GM12892 (cell line): Measurements from ENCODE around the gene PRSS27.

Experiments used
- DNase-seq: peaks from one replicate; pipeline ENCODE4 v3.0.0; 2011; ENCODE audit not compliant: insufficient read length
- FAIRE-seq: peaks from 2 replicates; lab custom pipeline; 2011; peaks lifted over from hg19 to GRCh38; lab: Jason Lieb, UNC
- POLR2A ChIP-seq: IDR thresholded peaks from 2 replicates; pipeline ENCODE4 v1.6.1; 2011; ENCODE audit warnings: low read depth, low read length, control low read depth
- POLR2AphosphoS5 ChIP-seq: IDR thresholded peaks from 2 replicates; pipeline ENCODE4 v1.6.1; 2011; ENCODE audit warnings: low read depth, low read length, control low read depth
- TAF1 ChIP-seq: IDR thresholded peaks from 2 replicates; pipeline ENCODE4 v1.6.1; 2011; ENCODE audit warnings: low read depth, mild to moderate bottlenecking, control low read depth, low read length, borderline replicate concordance

PRSS27 gene

DNA sequence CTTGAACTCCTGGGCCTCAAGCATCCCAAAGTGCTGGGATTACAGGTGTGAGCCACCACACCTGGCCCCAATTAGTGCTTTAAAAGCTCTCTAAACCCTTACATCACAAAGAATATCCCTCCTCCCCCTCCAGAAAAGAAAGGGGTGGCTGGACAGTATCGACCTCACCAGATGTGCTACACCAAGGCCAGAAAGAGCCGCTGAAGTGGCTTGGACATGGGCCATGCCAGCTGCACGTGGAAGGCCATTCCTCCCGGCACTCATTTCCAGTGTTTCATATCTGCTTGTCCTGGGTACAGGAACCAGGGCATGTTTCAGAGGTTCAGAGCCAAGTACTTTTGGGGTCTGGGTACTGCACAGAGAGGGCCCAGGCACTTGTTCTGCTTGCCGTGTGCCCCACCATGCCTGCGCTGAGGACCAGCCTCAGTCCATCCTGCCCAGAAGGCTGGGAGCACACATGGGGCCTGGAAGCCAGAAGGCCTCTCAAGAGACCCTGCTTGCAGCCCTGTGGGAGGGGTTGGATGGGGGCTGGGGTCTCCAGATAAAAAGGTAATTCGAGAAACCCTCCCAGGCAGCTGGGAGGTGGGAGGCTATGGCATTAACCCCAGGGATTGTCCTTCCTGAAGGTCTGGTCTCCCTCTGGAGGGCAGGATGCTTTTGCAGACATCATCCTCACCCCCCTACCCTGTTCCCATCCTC lies 28.9 kb upstream of the PRSS27 start:
- no peak for DNase-seq

DNA sequence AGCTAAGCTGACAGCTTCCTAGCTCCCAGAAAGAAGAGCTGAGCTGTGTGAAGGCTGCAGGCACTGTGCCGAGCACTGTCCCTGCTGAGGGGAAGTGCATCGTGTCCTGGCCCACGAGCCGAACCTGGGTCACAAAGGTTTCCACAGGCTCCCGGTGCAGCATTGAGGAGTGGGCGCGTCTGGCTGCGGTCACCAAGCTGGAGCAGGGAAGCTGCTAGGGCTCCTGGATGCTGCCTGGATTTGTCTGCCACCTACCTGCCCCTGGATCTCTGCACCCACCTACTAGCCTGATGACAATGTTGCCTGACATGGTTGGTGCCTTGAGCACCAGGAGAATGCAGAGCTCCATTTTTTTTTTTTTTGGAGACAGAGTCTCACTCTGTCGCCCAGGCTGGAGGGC lies 25.9 kb upstream of the PRSS27 start:
- TF ChIP-seq POLR2AphosphoS5: no peak
- no peak for TF ChIP-seq TAF1
- TF ChIP-seq POLR2A: no peak
- DNase-seq: no peak
- FAIRE-seq: no peak

More for the DNA sequence above, 28.9 kb upstream of the PRSS27 start:
- no peak for TF ChIP-seq POLR2A
- no peak for TF ChIP-seq POLR2AphosphoS5
- no peak for FAIRE-seq

DNA sequence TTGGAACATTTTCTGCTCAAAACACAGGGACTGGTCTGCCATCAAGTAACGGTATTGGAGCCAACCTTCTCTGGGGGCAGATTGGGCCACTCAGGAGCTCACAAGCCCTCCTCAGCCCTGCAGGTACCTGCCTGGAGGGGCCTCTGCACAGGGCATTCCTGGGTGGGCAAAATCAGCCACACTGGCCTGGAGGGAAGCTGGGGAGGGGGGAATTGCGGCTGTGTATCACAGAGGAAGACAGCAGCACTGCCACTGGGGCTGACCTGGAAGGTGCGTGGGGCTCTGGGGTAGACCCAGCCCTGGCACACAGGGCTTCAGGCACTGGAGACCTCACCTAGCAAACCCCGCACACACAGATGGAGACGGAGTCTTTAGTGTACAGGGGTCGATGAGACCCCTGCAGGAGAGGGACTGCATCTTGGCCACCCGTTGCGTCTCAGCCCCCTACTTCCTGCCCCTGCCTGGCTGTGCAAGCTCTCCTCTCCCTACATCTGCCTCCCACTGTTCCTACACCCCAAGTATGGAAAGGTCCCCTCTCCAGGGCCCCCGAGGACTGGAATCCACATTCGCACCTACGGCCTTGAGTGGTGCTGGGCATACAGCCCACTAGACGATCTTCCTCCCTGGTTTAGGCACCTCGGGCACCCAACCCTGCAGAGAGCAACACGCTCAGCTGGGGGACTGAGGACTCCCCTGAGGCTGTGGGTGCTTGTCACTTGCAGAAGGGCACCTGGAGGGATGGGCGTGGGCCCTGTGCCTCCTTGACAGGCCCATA lies 25.3 kb upstream of the PRSS27 start:
- FAIRE-seq (no peak), DNase-seq (no peak)
- no peak for TF ChIP-seq TAF1
- TF ChIP-seq POLR2AphosphoS5: no peak
- no peak for TF ChIP-seq POLR2A

DNA sequence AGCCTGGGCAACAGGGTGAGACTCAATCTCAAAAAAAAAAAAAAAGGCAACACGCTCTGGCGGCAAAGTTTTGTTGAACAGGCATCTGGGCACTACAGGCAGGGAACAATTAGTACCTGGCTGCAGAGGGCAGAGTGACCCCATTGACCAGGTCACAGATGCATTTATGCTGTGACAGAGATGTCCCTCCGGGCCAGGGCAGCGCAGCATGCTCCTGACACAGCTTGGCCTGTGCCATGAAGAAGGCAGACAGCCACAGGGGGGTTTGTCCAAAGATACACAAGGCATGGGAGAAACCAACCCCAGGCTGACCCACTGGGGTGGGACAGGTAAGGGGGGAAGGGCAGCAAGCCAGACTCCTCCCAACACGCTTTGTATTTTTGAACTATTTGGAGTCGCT lies 24.7 kb upstream of the PRSS27 start:
- no peak for FAIRE-seq
- TF ChIP-seq TAF1: no peak
- no peak for TF ChIP-seq POLR2AphosphoS5
- TF ChIP-seq POLR2A: no peak

DNA sequence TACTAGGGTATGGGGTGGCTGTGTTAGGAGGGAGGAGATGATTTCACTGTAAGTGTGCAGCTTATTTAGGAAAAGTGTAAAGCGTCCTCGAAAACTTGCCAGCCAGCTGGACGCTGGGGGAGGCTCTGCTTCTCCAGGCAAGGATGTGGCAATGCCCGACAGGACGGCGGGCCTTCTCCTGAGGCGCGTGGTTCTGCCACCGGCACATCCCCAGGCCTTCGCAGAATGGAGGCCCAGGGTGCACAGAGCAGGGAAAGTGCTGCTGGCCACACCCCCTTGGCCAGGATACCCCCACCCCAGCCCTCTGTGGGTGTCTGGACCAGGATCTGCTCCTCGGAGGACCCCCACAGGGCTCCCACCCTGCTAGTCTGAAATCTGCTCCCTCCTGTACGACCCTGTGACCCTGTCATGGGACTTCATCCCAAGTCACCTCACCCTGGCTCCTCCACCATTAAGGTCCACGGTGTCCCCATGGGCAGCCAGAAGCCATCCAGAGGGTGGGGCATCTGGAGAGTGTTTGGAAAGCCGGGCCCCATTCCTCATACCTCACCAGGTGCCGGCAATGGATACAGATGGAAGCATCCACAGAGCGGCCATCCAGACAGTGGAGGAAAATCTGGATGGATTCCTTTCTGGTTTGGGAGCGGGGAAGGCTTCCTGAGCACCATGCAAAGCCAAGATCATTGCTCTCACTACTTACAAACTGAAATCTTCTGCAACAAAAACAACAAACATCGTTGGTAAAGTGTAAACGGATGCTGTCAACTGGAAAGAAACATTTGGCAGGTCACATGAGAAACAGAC lies 23.2 kb upstream of the PRSS27 start:
- FAIRE-seq: no peak

More for the DNA sequence above, 24.7 kb upstream of the PRSS27 start:
- no peak for DNase-seq

DNA sequence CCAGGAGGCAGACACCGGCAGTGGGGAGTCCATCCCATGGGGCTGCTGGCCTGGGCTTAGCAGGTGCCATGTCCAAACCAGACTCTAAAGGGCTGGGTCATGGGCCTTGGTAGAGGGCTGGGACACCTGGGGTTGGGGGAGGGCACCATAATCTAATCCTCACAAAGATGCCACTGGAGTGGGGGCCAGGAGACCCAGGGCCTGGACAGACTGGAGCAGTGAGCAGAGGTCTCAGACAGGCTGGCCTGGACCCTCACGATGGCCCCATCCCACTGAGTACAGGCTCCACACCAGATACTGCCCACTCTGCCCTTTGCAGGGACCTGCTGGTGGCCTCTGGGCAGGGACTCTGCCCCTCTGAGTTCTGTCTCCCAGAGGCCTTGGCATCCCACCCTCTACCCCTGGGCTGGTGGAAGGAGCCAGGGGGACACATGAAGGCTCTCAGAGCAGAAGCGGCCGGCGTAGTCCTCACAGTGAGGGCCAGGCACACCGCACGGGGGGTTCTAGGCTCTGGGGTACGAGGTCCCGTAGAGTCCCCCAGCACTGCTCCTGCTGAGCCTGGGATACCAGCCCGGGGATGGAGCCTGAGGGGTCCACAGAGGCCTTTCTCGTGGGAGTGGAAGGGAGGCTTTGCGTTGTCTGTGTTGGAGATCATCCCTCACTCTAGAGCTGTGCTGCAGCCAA lies 22.4 kb upstream of the PRSS27 start:
- no peak for DNase-seq
- no peak for TF ChIP-seq POLR2A
- FAIRE-seq: no peak

More for the DNA sequence above, 23.2 kb upstream of the PRSS27 start:
- no peak for TF ChIP-seq POLR2A
- TF ChIP-seq TAF1: no peak
- no peak for TF ChIP-seq POLR2AphosphoS5
- DNase-seq: no peak

DNA sequence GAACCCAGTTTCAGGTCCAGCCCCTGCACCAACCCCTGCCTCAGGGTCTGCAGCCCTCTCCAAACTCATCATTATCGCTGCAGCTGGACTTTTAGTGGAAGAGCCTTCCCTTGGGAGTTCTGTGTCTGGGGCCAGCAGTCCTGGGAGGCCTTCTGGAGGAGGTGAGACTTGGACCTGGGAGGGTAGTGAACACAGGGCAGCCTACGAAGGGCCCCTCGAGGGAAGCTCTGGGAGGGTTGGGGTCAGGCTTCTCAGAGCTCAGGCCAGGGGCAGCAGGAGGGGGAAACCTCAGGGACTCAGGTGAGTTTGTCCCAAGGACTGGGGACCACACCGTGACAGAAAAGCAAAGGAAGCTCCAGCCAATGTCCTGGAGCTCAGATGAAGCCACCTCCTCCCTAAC lies 21.1 kb upstream of the PRSS27 start:
- FAIRE-seq (no peak), DNase-seq (no peak)
- no peak for TF ChIP-seq POLR2AphosphoS5
- TF ChIP-seq TAF1: no peak
- no peak for TF ChIP-seq POLR2A

DNA sequence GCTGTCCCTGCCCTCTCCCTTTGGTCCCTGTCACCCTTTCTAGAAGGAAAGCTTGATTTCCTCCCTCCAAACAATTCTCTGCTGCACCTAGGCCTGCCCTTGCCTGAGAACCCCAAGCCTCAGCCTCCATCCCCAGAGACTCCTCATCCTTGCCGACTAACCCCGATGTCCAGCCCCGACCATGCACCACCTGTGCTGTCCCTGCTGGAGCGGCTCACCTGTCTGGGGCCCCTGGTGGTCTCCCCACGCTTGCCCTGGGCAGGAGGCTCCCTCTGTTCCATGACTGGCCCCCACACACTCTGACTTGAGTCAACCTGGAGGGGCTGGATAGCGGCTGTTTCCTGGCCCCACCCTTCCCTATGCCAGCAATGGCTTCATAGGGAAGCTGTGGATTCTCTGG lies 20.5 kb upstream of the PRSS27 start:
- DNase-seq (no peak), FAIRE-seq (no peak)
- TF ChIP-seq TAF1 (no peak), POLR2A (no peak), POLR2AphosphoS5 (no peak)

DNA sequence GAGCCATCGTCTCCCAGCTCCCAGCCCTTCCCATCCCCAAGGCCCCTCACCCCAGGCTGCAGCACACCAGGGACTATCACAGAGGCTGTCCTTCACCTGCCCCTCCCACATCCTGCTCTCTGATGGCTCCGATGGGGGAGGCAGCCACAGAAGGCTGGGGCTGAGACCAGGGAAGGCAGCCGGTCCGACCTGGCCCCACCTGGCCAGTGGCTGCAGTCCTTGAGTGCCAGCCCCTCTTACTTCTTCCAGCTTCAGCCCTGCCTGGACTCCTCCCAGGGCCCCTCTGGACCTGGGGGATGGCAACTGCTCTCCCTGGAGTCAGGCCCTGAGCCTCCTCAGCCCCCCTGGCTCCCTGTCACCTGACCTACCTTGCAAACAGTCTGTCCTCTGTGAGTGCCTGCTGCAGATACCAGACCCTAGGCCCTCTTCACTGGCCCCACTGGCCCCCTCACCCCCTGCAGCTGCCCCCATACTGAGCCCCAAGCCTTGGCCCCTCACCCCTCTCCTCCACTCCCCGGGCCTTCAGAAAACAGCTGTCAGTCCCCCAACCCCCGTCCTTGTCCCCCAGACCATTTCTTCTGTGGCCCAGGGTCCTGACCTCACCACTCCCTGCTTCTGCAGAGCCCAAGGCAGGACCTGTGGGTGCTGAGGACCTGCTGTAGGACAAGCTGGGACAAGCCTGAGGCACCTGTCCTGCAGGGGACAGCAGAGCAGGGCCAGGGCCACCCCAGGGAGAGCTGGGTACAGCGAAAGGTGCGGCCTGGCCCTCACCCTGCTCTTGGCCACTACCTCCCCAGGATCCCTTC lies 19.8 kb upstream of the PRSS27 start:
- FAIRE-seq: no peak
- DNase-seq: no peak
- TF ChIP-seq POLR2A: no peak
- TF ChIP-seq POLR2AphosphoS5: no peak
- no peak for TF ChIP-seq TAF1

DNA sequence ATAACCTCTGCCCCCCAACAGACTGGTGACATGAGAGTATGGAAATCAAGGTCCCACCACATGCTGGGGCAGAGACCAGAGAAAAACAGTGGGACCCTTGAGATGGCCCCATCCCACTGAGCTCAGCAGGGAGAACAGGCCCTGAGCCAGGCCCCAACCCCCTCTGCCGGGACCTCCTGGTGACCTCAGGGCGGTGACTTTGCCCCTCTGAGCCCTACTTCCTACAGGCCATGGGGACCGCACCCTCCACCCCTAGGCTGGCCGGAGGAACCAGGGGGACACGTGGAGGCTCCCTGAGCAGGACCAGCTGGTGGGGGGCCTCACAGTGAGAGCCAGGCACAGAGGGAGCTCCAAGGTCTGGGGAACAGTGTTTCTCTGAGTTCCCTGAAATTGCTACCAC lies 18.6 kb upstream of the PRSS27 start:
- FAIRE-seq (no peak), DNase-seq (no peak)
- TF ChIP-seq TAF1: no peak
- no peak for TF ChIP-seq POLR2AphosphoS5
- no peak for TF ChIP-seq POLR2A

DNA sequence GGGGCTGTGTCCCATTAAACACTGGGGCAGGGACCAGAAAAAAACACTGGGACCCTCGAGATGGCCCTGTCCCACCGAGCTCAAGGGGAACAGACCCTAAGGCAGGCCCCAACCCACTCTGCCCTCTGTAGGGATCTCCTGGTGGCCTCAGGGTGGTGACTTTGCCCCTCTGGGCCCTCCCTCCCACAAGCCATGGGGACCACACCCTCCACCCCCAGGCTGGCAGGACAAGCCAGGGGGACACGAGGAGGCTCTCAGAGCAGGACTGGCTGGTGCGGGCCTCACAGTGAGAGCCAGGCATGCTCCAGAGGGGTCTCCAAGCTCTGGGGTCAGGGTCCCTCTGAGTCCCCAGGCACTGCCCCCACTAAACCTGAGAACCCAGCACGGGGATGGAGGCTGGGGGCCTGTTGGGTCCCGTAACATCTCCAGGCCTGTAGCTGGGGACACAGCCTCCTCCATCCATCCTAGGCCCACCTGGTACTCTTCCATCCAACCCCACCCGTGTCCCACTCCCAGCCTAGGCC lies 17.9 kb upstream of the PRSS27 start:
- DNase-seq (no peak), FAIRE-seq (peak; percentile 21)
- TF ChIP-seq POLR2A (no peak), POLR2AphosphoS5 (no peak)
